ENCODE data around the gene DGKD.

DNA sequence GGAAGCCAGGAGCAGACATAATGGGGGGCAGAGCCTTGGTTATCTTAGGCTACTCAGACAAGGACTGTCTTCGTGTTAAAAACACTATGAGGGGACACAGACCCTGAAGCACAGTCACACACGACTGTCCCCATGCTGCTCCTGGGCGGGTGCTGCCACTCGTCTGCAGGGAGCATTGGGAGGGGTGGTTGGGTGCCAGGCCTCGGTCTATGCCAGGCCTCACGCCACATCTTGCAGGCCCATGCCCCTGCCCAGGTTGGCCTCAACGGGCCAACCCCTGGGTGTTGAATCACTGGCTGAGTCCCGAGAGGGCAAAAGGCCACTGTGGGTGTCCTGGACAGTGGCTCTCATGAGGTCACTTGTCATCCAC is 114.4 kb downstream of the DGKD start:
- TF ChIP-seq, protein P1, sequence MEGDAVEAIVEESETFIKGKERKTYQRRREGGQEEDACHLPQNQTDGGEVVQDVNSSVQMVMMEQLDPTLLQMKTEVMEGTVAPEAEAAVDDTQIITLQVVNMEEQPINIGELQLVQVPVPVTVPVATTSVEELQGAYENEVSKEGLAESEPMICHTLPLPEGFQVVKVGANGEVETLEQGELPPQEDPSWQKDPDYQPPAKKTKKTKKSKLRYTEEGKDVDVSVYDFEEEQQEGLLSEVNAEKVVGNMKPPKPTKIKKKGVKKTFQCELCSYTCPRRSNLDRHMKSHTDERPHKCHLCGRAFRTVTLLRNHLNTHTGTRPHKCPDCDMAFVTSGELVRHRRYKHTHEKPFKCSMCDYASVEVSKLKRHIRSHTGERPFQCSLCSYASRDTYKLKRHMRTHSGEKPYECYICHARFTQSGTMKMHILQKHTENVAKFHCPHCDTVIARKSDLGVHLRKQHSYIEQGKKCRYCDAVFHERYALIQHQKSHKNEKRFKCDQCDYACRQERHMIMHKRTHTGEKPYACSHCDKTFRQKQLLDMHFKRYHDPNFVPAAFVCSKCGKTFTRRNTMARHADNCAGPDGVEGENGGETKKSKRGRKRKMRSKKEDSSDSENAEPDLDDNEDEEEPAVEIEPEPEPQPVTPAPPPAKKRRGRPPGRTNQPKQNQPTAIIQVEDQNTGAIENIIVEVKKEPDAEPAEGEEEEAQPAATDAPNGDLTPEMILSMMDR (IDR thresholded peaks at IDR 0.05) = no peak
- no peak for TF ChIP-seq POLR2A (IDR thresholded peaks at IDR 0.05)
